ENCODE results near the gene ELAVL2.

Gene ELAVL2

GRCh38 chr9:23814243-23814642 is 11.8 kb downstream of the ELAVL2 start:
- DNase-seq (ENCODE audit: low read depth) = no peak
- TF ChIP-seq CTCF (IDR thresholded peaks at IDR 0.05; ENCODE audit: low read depth, low read length) = no peak
- TF ChIP-seq MYC (IDR thresholded peaks at IDR 0.05; ENCODE audit: low read depth, low read length) = no peak
- no peak for TF ChIP-seq POLR2A (IDR thresholded peaks at IDR 0.05; ENCODE audit: extremely low read depth, insufficient read length)
- no peak for TF ChIP-seq MAX (IDR thresholded peaks at IDR 0.05; ENCODE audit: low read depth, low read length)
- no peak overlapping the region for H3K4me3 ChIP-seq (ENCODE audit: low read depth, low read length)

- TF ChIP-seq MYC (IDR thresholded peaks at IDR 0.05; ENCODE audit: low read depth, low read length) = no peak
- no peak for TF ChIP-seq POLR2A (IDR thresholded peaks at IDR 0.05; ENCODE audit: extremely low read depth, insufficient read length)
- TF ChIP-seq MAX (IDR thresholded peaks at IDR 0.05; ENCODE audit: low read depth, low read length) = no peak
- no peak for TF ChIP-seq CTCF (IDR thresholded peaks at IDR 0.05; ENCODE audit: low read depth, low read length)
- no peak overlapping the region for H3K4me3 ChIP-seq (ENCODE audit: low read depth, low read length)
- DNase-seq (ENCODE audit: low read depth) = no peak
Measured at GRCh38 chr9:23812673-23813072, 13.4 kb downstream of the ELAVL2 start.

GRCh38 chr9:23811633-23812032 is 14.4 kb downstream of the ELAVL2 start:
- DNase-seq (ENCODE audit: low read depth) = no peak
- no peak for TF ChIP-seq MYC (IDR thresholded peaks at IDR 0.05; ENCODE audit: low read depth, low read length)
- no peak for TF ChIP-seq CTCF (IDR thresholded peaks at IDR 0.05; ENCODE audit: low read depth, low read length)
- TF ChIP-seq MAX (IDR thresholded peaks at IDR 0.05; ENCODE audit: low read depth, low read length) = no peak
- no peak for TF ChIP-seq POLR2A (IDR thresholded peaks at IDR 0.05; ENCODE audit: extremely low read depth, insufficient read length)
- H3K4me3 ChIP-seq (ENCODE audit: low read depth, low read length) = no peak overlapping the region

- H3K4me3 ChIP-seq (ENCODE audit: low read depth, low read length) = no peak overlapping the region
- TF ChIP-seq POLR2A (IDR thresholded peaks at IDR 0.05; ENCODE audit: extremely low read depth, insufficient read length) (no peak), MAX (IDR thresholded peaks at IDR 0.05; ENCODE audit: low read depth, low read length) (no peak), MYC (IDR thresholded peaks at IDR 0.05; ENCODE audit: low read depth, low read length) (no peak), CTCF (IDR thresholded peaks at IDR 0.05; ENCODE audit: low read depth, low read length) (no peak)
- no peak for DNase-seq (ENCODE audit: low read depth)
Measured at GRCh38 chr9:23803216-23803615, 22.8 kb downstream of the ELAVL2 start.

GRCh38 chr9:23801523-23801922 is 24.5 kb downstream of the ELAVL2 start:
- TF ChIP-seq POLR2A (IDR thresholded peaks at IDR 0.05; ENCODE audit: extremely low read depth, insufficient read length) (no peak), MAX (IDR thresholded peaks at IDR 0.05; ENCODE audit: low read depth, low read length) (no peak), MYC (IDR thresholded peaks at IDR 0.05; ENCODE audit: low read depth, low read length) (no peak), CTCF (IDR thresholded peaks at IDR 0.05; ENCODE audit: low read depth, low read length) (no peak)
- no peak overlapping the region for H3K4me3 ChIP-seq (ENCODE audit: low read depth, low read length)
- DNase-seq (ENCODE audit: low read depth) = no peak

- DNase-seq (ENCODE audit: low read depth) = no peak
- TF ChIP-seq POLR2A (IDR thresholded peaks at IDR 0.05; ENCODE audit: extremely low read depth, insufficient read length) (no peak), CTCF (IDR thresholded peaks at IDR 0.05; ENCODE audit: low read depth, low read length) (no peak), MYC (IDR thresholded peaks at IDR 0.05; ENCODE audit: low read depth, low read length) (no peak)
- H3K4me3 ChIP-seq (ENCODE audit: low read depth, low read length) = no peak overlapping the region
Measured at GRCh38 chr9:23799521-23799920, 26.5 kb downstream of the ELAVL2 start.

All from NB4 (cell line).